HG03469 (cell line): ENCODE results near the gene MRPL40.
A peak's percentile ranks its signal among the peaks of the same experiment; 100 is the strongest.

ENCODE experiments used
- ATAC-seq: cut with Tn5 transposase; IDR thresholded peaks from one replicate; pipeline ENCODE4 v1.9.1; 2021; ENCODE audit warnings: mild to moderate bottlenecking, moderate library complexity, moderate number of reproducible peaks; ENCODE audit not compliant: unreplicated experiment

The MRPL40 gene

DNA sequence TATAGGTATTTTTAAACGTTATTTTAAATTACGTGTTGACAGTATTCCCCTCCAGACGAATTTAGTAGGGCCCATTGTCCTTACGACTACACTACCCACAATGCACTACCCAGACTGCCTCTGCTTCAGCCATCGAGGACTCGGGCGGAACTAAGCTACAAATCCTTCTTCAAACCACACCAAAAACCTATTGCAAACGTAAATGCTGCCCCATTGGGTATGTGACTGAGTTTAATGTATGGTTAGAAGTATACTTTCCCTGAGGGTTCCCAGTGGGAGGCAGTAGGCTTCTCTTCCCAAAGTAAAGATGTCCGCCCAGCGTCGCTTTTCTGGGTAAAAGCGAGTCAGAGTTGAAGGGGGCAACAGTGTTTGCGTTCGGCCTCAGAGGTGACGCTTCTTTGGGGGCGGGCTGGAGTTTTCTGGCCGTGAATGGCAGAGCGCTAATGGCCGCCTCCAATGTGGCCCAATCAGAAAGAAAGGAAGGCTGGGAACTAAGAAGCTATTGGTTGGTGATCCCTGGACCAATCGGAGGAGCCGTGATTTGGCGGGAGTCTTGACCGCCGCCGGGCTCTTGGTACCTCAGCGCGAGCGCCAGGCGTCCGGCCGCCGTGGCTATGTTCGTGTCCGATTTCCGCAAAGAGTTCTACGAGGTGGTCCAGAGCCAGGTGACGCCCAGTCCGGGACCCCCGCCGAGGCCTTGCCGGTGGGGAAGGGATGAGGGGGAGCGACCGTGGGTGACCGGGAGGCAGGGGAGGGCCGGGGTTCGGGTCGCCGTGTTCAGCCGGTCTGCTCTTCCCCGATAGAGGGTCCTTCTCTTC lies 47.2 kb downstream of the MRPL40 start, which contains the start of gene CDC45:
Gene CDC45, plus strand, starts transcription at position 566 of the 818 bp plus-strand sequence. Its CDS starts 49 bp downstream, at position 615.
- peak; percentile 51 for ATAC-seq

DNA sequence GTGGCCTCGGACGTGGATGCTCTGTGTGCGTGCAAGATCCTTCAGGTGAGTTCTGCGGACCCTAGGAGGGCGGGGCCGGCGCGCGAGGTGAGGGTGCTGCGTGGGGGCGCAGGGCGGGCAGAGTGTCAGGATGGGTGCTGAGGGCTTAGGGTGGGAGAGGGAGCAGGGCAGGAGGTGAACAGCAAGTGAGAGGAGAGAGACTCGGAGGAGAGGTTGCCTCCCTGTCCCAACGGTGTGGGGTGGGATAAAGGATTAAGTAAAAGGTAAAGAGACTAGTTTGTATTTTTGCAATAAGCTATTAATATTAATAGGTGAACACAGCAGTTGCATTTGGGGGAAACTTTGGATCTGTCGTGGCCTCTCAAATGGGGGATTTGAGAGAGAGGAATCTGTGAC lies 47.8 kb downstream of the MRPL40 start:
- no peak for ATAC-seq

DNA sequence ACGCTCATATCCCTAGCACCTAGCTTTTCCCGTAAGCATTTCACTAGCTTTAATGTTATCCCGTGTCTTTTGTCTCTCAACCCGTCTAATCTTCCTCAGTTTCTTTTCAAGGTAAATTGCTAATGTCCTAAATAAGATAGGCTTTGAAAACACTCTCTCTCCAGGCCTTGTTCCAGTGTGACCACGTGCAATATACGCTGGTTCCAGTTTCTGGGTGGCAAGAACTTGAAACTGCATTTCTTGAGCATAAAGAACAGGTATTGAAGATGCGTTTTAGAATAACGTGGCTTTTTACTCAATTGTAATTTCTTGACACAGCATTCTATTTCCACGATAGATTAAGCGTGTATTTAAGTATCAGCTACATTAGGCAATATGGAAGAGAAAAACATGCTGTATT lies 48.4 kb downstream of the MRPL40 start:
- no peak for ATAC-seq

DNA sequence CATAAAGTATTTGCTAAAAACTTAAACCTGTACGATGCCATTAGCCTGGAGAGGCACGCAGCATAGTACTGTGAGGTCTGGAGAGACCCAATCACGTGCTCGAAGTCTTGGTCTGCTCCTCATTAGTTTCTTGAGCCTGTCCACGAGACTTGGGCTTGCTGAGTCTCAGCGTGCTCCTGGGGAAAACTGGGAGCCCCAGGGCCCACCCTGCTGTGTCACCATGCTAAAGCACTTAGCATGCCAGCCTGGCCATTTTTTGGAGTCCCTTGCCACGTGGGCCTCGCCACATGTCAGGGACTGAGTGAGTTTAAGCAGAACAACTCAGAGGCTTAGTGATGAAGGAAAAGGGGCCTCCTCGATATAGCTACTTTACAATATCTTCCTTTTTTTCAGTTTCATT lies 50.0 kb downstream of the MRPL40 start:
- ATAC-seq: no peak

DNA sequence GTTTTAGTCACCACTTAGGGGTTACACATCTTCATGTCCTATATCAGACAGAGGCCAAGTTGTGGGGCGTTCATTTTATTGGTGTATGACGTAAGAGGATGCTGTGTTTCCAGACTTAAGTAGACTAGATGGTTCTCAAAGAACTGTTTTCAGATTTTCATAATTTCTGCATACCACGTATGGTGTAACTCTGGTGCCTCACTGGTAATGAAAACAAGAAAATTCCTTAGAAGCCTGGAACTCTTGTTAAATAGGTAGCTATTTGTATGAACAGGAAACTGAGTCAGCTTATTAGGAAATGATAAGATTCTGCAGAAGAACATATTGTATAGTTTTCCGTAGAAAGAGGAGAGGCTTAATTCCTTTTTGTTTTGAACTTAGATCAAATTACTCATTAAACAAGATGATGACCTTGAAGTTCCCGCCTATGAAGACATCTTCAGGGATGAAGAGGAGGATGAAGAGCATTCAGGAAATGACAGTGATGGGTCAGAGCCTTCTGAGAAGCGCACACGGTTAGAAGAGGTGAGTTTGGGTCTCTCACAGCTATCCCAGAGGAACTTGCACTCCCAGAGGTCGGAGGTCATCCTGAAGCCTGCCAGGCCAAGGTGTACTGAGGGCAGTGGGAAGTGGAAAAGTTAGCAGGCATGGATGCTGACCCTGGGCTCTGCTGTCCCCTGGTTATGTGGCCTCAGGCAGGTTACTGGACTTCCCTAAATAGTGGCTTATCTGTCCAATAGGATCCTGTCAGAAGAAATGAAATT lies 51.3 kb downstream of the MRPL40 start:
- ATAC-seq: no peak
